Hippocampal formation (tissue), 2 donors: Measurements from ENCODE around the gene CA5A.

Source experiments
- DNase-seq, 2 donors: peaks; one replicate each; lab custom pipeline; 2025; lab: John Stamatoyannopoulos, UW

CA5A gene

GRCh38 chr16:87848676-87849345, 87.5 kb downstream of the CA5A start:
- DNase-seq: no peak

GRCh38 chr16:87847785-87848675, 88.3 kb downstream of the CA5A start:
- DNase-seq: peak; percentile 59 to 61

DNA sequence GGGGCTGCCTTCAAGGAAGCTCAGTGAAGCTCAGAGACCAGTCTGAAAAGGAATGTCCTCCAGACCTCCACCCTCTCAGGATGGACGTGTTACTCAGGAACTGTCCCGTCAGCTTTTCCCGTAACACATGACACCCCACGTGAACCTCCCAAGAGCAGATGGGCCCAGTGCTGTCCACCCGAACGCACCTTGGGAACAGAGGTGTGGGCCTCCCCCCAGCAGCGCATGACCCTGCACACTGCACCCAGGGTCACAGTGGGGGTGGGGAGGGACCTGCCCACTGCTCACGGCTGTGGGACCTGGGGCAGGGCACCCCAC, 88.9 kb downstream of the CA5A start:
- DNase-seq: no peak

GRCh38 chr16:87846705-87847466, 89.4 kb downstream of the CA5A start:
- DNase-seq: no peak

DNA sequence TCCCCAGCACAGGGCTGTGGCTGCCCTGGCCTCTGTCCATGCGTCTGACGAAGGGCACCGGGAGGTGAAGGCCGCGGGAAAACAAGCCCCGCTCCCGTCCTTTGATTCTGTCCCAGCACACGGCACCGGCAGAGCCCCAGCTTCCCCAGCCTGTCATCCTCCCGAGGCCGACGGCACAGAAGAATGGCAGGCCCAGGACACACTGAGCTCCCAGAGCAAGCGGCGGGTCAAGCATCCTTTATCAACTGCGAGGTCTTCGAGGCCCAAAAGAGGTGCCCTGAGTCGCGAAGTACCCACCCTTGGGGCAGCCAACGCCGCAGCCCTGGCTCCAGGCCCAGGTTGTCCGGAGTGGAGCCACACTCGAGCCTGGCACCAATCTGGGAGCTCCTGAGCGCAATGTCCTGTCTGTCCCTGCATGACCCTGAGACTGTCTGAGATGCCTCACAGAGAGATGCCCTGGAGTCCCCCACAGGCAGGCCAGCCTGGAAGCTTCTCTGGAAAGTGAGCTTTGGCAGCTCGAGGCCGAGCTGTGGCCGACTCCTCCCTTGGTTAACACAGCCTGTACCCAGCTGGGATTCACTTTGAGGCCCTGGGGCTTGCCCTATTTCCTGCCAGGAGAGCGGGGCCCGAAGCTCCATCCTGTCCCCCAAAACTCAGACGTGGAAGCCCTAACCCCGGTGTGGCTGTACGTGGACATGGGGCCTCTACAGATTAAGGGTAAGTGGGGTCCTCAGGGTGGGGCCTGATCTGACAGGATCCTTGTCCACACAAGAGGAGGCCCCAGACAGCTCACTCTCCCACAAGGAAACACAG, 90.3 kb downstream of the CA5A start:
- DNase-seq: no peak

DNA sequence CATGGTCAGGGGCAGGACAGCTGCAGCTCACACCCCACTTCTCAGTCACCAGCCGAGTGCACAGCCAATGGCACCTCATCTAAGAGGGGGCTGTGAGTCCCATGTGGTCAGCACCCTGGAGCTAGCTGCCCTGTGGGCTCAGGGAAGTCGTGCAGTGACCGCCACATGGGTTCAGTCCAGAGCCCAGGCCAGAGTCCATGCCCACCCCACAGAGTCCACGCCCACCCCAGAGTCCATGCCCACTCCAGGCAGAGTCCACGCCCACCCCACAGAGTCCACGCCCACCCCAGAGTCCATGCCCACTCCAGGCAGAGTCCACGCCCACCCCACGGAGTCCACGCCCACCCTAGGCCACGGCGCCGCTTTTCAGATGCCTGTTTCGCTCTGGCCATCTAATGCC, 91.1 kb downstream of the CA5A start:
- no peak for DNase-seq

- no peak for DNase-seq
Observed at GRCh38 chr16:87844809-87845208, 91.5 kb downstream of the CA5A start.

- DNase-seq: no peak
Observed at GRCh38 chr16:87844120-87844733, 92.1 kb downstream of the CA5A start.

GRCh38 chr16:87843678-87844105, 92.6 kb downstream of the CA5A start:
- DNase-seq: no peak

DNA sequence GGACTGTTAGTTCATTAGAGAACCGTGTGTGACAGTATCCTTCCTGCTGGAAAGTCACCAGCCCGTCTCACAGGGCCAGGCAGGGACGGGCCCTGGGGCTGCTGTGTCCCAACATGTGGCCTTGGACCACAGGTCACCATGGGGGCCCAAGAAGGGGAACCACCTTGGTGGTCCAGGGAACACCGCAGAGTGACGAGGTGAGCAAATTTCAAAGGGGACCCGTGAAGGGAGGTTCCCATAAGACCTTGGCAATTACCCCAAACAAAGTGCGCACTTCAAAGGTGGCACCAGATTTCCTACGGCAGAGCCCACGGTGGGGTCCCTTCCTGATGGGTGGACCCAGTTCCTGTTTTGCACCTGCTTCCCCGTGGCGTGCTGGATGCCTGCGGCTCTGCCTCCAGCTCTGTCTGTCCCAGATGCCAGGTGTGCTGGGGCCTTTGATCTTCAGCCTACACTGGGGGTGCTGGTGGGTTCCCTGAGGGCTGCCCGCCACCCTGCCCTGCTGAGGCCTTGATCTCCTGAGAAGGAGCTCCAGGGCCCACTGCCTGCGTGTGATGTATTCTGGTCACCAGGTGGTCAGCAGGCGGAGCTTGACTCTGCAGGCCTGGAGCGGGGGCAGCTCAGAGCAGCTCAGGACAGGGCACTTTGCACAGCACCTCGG, 94.0 kb downstream of the CA5A start:
- DNase-seq: no peak

- DNase-seq: no peak
Observed at GRCh38 chr16:87841340-87842208, 94.8 kb downstream of the CA5A start.

- no peak for DNase-seq
Observed at GRCh38 chr16:87840271-87840978, 95.9 kb downstream of the CA5A start.

- DNase-seq: no peak
Observed at GRCh38 chr16:87839542-87840270, 96.6 kb downstream of the CA5A start.

DNA sequence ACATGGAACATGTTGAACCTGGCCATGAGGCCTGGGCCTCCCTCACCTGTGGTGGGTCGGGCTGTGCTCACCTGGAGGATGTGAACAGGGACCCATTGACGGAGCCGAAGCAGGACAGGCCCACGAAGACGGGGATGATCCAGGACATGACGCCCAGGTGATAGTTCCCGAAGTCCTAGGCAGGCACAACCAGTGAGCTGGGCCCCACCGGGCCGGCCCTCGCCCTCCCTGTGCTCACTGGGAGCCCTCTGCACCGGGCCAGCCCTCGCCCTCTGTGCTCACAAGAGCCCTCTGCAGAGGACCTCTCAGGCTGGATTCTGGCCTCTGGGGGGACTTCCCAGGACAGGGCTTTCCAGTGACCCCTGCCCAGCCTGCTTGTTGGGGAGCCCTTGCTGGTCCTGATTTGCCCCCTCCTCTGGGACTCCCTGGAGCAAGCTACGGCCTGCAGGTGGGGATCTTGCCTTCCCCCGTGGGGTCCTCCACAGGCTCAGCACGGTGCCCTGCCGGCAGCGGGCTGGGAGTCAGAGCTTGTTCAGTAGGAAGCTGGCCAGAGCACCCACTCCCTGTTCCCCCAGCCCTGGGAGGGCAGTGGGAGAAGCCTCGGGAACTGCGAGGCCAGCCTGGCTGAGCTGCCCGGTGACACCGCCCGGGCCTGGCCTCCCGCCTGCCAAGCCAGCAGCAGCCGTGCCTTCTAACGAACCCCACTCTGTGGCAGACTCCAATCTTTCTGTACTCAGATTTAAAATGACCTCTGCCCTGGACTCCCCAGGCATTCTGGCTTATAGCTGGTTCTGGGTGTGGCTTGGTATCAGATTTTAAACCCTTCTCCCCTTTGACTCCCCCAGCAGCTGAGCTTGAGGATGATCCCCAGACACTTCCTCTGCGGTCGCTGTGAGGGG, 97.4 kb downstream of the CA5A start:
- no peak for DNase-seq
